SK-N-DZ (cell line): Measurements from ENCODE around the gene BORCS5.

Source experiments
- DNase-seq: peaks from one replicate; pipeline ENCODE4 v3.0.0-alpha.2; 2015; ENCODE audit warnings: low spot score

Gene BORCS5

DNA sequence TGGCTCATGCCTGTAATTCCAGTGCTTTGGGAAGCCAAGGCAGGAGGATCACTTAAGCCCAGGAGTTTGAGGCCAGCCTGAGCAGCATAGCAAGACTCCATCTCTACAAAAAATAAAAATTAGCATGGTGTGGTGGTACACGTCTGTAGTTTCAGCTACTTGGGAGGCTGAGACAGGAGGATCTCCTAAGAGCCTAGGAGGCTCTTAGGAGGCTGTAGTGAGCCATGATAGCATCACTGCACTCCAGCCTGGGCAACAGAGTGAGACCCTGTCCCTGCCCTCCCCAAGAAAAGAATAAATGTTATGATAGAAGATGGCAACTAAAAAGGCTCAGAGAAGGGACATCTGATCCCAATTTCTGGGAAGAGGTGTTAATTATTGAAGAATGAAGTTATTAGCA is 3.6 kb upstream of the BORCS5 start:
- DNase-seq, result no peak

- DNase-seq, result peak; percentile 77
Observed at GRCh38 chr12:12353807-12354206, 3.1 kb upstream of the BORCS5 start.

GRCh38 chr12:12356467-12356895 is 397 bp upstream of the BORCS5 start:
- no peak for DNase-seq

GRCh38 chr12:12357719-12358461 is 1.0 kb downstream of the BORCS5 start:
- no peak for DNase-seq

- no peak for DNase-seq
Observed at GRCh38 chr12:12358528-12358927, 1.6 kb downstream of the BORCS5 start.

DNA sequence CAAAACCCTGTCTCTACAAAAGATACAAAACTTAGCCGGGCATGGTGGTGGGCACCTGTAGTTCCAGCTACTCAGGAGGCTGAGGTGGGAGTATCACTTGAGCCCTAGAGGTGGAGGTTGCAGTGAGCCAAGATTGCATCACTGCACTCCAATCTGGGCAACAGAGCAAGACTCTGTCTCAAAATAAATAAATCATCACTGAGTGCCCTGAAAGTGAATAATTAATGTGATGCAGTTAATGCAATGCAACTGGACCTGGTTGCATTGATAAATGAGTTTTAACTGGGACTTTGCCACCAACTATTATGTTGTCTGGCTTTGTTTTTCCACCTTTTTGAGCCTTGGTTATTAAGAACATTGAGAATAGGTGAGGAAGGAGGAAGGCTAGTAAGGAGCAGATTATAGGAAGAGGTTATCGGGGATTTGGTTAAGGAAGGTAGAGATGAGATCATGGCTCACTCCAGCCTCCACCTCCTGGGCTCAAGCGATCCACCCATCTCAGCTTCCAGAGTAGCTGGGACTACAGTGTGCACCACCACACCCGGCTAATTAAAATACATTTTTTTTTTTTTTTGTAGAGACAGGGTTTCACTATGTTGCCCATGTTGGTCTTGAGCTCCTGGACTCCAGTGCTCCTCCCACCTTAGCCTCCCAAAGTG is 8.0 kb downstream of the BORCS5 start:
- DNase-seq, result no peak

DNA sequence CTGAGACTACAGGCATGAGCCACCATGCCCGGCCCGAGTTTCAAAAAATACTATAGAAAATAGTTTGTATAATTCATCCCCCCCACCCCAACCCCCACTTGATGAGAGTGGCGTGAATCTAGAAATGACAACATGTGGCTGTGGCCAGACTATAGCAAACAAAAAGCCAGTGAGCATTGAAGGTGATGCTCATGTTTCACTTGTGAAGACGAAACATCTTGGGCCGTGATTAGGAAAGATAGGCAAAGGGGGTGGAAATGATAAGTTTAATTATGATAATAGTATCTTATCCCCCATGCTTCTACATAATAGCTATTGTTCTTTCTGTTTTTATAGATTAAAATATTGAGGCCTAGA is 8.5 kb downstream of the BORCS5 start:
- DNase-seq, result no peak

DNA sequence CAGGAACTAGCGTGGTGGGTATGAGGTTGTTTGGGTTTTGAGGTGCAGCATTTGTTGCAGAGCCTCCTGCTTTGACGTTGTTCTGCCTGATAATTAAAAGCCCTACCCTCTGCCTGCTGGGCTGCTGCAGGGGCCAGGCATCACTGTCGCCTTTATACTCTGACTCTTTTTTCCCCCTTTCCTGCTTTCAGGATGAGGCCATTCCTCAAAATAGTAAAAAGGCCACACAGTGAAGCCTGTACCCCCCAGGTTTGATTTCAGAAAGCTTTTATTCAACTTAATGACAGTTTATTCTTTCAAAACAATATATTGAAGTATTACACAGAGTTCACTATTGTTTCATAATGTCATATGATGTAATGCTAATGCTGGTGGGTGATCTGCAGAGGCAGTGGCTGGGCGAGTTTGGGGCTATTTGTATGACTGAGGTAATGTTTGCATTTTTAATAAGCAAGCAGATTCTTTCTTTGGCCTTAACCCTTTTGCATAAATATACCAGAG is 9.1 kb downstream of the BORCS5 start:
- no peak for DNase-seq

- no peak for DNase-seq
Observed at GRCh38 chr12:12366701-12367481, 10.0 kb downstream of the BORCS5 start.

GRCh38 chr12:12367482-12367998 is 10.7 kb downstream of the BORCS5 start:
- DNase-seq, result no peak

- no peak for DNase-seq
Observed at GRCh38 chr12:12372946-12373722, 16.3 kb downstream of the BORCS5 start.

- peak; percentile 83 for DNase-seq
Observed at GRCh38 chr12:12376646-12377448, 20.0 kb downstream of the BORCS5 start.

GRCh38 chr12:12378616-12379015 is 21.7 kb downstream of the BORCS5 start:
- no peak for DNase-seq

GRCh38 chr12:12379831-12380730 is 23.2 kb downstream of the BORCS5 start:
- DNase-seq, result no peak

DNA sequence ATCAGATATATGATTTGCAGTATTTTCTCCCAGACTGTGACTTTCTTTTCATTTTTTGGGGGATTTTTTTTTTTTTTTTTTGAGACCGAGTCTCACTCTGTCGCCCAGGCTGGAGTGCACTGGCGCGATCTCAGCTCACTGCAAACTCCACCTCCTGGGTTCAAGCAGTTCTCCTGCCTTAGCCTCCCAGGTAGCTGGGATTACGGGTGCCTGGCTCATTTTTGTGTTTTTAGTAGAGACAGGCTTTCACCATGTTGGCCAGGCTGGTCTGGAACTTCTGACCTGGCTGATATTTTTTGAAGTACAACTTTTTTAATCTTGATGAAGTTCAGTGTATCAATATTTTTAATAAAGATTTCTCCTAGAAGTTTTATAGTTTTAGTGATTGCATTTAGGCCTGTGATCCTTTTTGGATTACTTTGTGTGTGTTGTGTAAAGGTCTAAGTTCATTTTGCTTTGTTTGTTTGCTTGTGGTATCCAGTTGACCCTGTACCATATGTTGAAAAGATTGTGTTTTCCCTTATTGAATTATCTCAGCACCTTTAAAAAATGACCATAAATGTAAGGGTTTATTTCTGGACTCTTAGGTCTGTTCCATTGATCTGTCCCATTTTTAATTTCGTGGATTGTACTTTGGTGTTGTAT is 24.2 kb downstream of the BORCS5 start:
- DNase-seq, result no peak

DNA sequence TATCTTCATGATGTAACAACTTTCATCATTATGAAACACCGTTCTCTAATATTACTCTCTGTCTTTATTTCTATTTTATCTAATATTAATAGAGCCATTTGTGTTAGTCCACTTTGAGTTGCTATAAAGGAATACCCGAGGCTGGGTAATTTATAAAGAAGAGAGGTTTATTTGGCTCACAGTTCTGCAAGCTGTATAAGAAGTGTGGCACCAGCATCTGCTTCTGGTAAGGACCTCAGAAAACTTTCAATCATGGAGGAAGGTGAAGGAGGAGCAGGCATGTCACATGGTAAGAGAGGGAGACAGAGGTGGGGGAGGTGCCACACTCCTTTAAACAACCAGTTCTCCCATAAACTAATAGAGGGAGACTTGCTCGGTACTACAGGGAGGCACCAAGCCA is 25.1 kb downstream of the BORCS5 start:
- DNase-seq, result no peak

DNA sequence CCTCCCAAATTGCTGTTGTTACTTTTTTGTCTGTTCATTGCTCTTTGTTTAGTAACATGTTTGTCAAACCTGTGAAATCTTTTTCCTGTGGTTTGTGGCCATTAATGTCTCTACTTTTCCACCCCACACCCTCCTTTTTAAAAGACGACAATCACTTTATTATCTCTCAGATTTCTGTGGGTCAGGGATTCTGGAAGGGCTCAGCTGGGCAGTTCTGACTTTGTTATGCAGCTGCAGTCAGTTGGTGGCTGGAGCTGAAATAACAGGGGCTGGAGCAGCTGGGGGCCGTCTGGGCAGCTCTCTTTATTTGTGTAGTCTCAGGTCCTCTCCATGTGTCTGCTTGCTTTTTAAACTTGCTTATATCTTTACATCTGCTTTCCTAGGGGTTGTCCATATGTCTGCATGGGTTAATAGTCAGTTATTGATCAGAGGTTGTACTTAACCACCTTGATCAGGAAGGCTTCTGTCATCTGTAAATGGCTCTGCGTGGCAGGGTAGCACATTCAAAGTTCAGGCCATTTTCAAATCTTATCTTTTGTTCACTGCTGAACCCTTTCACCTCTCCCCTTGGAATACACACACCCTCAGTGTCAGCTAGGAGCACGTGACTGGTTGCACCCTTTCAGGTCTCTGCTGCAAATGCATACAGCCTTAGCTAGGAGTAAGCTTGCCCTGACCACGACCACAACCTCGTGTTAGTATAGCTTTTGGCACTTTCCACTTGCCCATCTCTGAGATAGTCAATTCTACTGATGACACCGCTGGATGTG is 27.9 kb downstream of the BORCS5 start:
- DNase-seq, result no peak

DNA sequence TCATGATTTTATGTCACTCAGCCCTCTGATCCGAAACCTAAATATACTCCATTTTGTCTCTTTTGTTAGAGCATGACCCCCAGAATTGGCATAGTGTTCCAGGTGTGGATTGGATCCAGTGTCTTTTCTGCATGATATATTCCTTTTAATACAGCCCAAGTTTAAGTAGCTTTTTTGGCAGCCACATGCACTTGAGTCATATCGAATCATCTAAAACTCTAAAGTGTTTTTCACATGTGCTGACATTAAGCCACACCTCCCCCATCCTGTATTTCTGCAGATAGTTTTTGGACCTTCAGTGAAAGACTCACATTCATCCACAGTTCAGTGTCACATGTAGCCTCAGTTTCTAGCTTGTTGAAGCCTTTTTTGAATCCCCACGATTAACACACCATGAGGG is 30.6 kb downstream of the BORCS5 start:
- no peak for DNase-seq
